Sigmoid colon (tissue), 4 donors: Measurements from ENCODE around the gene PSD.

ENCODE experiments used
- CTCF ChIP-seq, 4 experiments: fragments of 450-650 bp in 3 of 4; fragments of 200-600 bp in 1 of 4; IDR thresholded peaks; one replicate each; pipeline ENCODE4 v1.5.1; 2016 to 2019; ENCODE audit warnings: antibody characterized with exemption in 4 of 4, mild to moderate bottlenecking in 3 of 4, moderate library complexity in 2 of 4
- EP300 ChIP-seq, 4 donors: sonication (generic); formaldehyde crosslinking; IDR thresholded peaks; one replicate each; pipeline ENCODE4 v1.6.1; 2017; ENCODE audit warnings: antibody characterized with exemption in 4 of 4
- POLR2A ChIP-seq, 2 donors: fragments of 450-650 bp; IDR thresholded peaks; one replicate each; pipeline ENCODE4 v1.6.1; 2016; ENCODE audit warnings: antibody characterized with exemption in 2 of 2, mild to moderate bottlenecking in 2 of 2, moderate library complexity in 2 of 2
- POLR2AphosphoS5 ChIP-seq, 4 donors: sonication (generic); formaldehyde crosslinking; IDR thresholded peaks; one replicate each; pipeline ENCODE4 v1.6.1; 2017; ENCODE audit warnings: antibody characterized with exemption in 4 of 4

GRCh38 chr10:102389894-102390293, 28.7 kb downstream of the PSD start:
- TF ChIP-seq CTCF (IDR thresholded peaks at IDR 0.05): no peak
- no peak for TF ChIP-seq POLR2A (IDR thresholded peaks at IDR 0.05)
- no peak for TF ChIP-seq EP300 (IDR thresholded peaks at IDR 0.05)
- TF ChIP-seq POLR2AphosphoS5 (IDR thresholded peaks at IDR 0.05): no peak
